ENCODE data around the gene MMS19. TPM values are rescaled to one million over a fixed set of nuclear protein-coding genes. Genes with fewer than 3 reads are reported as not detected.
A peak's percentile ranks its signal among the peaks of the same experiment; 100 is the strongest.

Gene MMS19
- polyA plus RNA-seq, 3 donors: 23.2 to 74.5 (median 29.2) TPM

GRCh38 chr10:97416565-97416964 lies 81.7 kb downstream of the MMS19 start:
- Mint-ChIP-seq H3K27ac (no peak overlapping the region), H3K4me1 (peaks cover 66% of the 10 kb centered on the region), H3K27me3 (ENCODE audit: low read depth in 3 of 3) (peaks cover 0 to 2% (median 0%) of the 10 kb centered on the region in 3 donors), H3K9me3 (no peaks in the 10 kb centered on the region), H3K36me3 (peaks cover 2 to 4% of the 10 kb centered on the region in 2 donors), H3K4me3 (no peak overlapping the region)
- no peak for DNase-seq
- H3K27ac ChIP-seq (ENCODE audit: low read depth in 1 of 2, low read length in 2 of 2): no peak overlapping the region
- no peak overlapping the region for H2AFZ ChIP-seq (ENCODE audit: insufficient read depth, low read depth, low read length, poor library complexity, severe bottlenecking)
- H3K4me1 ChIP-seq (ENCODE audit: control insufficient read depth in 1 of 2, insufficient read depth in 2 of 2, low read length in 2 of 2): peaks cover 60 to 69% of the 10 kb centered on the region in 2 donors
- H3K9me3 ChIP-seq (replicated peaks in 1 of 2; ENCODE audit: control insufficient read depth in 1 of 2, insufficient read depth in 1 of 2, low read length in 2 of 2): no peaks in the 10 kb centered on the region
- 19% methylated on average over 3 of the region's 6 CpGs for WGBS (ENCODE audit: insufficient coverage)
- H3K36me3 ChIP-seq (replicated peaks in 1 of 2; ENCODE audit: control insufficient read depth in 1 of 2, insufficient read depth in 2 of 2, low read length in 2 of 2): no peaks in the 10 kb centered on the region
- H3K79me2 ChIP-seq (ENCODE audit: insufficient read depth, low read length): no peaks in the 10 kb centered on the region
- no peak for TF ChIP-seq CTCF (IDR thresholded peaks at IDR 0.05)
- no peak overlapping the region for H3K4me2 ChIP-seq (replicated peaks; ENCODE audit: extremely low read depth, low read length, poor library complexity, severe bottlenecking)
- no peak overlapping the region for H3K4me3 ChIP-seq (replicated peaks in 1 of 3; ENCODE audit: low read depth in 2 of 3, low read length in 3 of 3)
- no peak overlapping the region for H3K9ac ChIP-seq (ENCODE audit: insufficient read depth, low read length, poor library complexity, severe bottlenecking)
- intact Hi-C loops (cut with micrococcal nuclease): no loop called here
- H3K27me3 ChIP-seq (ENCODE audit: control insufficient read depth in 2 of 2, insufficient read depth in 2 of 2, low read length in 2 of 2): no peaks in the 10 kb centered on the region
- no peaks in the 10 kb centered on the region for H4K20me1 ChIP-seq (ENCODE audit: insufficient read depth, low read length)

- Mint-ChIP-seq H3K27me3 (ENCODE audit: low read depth in 3 of 3) (no peaks in the 10 kb centered on the region), H3K36me3 (no peaks in the 10 kb centered on the region), H3K9me3 (peaks cover 0 to 2% (median 0%) of the 10 kb centered on the region in 7 donors), H3K27ac (peak overlapping the region; percentile 47 to 88 (median 79)), H3K4me1 (peaks cover 60% of the 10 kb centered on the region), H3K4me3 (peak overlapping the region in 1 of 2 donors; percentile 58)
- WGBS (ENCODE audit: insufficient coverage): 36% methylated on average over 7 of the region's 10 CpGs
- peak in 2 of 3 donors; percentile 38 to 42 for DNase-seq
- Histone ChIP-seq H2AFZ (ENCODE audit: insufficient read depth, low read depth, low read length, poor library complexity, severe bottlenecking) (peak overlapping the region; percentile 29), H3K27ac (ENCODE audit: low read depth in 1 of 2, low read length in 2 of 2) (peak overlapping the region; percentile 41 to 66), H3K27me3 (ENCODE audit: control insufficient read depth in 2 of 2, insufficient read depth in 2 of 2, low read length in 2 of 2) (no peaks in the 10 kb centered on the region), H3K36me3 (replicated peaks in 1 of 2; ENCODE audit: control insufficient read depth in 1 of 2, insufficient read depth in 2 of 2, low read length in 2 of 2) (no peaks in the 10 kb centered on the region), H3K79me2 (ENCODE audit: insufficient read depth, low read length) (no peaks in the 10 kb centered on the region), H3K9ac (ENCODE audit: insufficient read depth, low read length, poor library complexity, severe bottlenecking) (no peak overlapping the region), H4K20me1 (ENCODE audit: insufficient read depth, low read length) (no peaks in the 10 kb centered on the region), H3K4me2 (replicated peaks; ENCODE audit: extremely low read depth, low read length, poor library complexity, severe bottlenecking) (no peak overlapping the region), H3K4me1 (ENCODE audit: control insufficient read depth in 1 of 2, insufficient read depth in 2 of 2, low read length in 2 of 2) (peaks cover 56 to 66% of the 10 kb centered on the region in 2 donors), H3K4me3 (replicated peaks in 1 of 3; ENCODE audit: low read depth in 2 of 3, low read length in 3 of 3) (no peak overlapping the region), H3K9me3 (replicated peaks in 1 of 2; ENCODE audit: control insufficient read depth in 1 of 2, insufficient read depth in 1 of 2, low read length in 2 of 2) (no peaks in the 10 kb centered on the region)
- TF ChIP-seq CTCF (IDR thresholded peaks at IDR 0.05): no peak
- intact Hi-C loops (cut with micrococcal nuclease): no loop called here
Observed at GRCh38 chr10:97412891-97413304, 85.3 kb downstream of the MMS19 start.

All from CD14-positive monocyte (primary cell).